HG02678 (cell line): ENCODE data around the gene SOCS4.
A peak's percentile ranks its signal among the peaks of the same experiment; 100 is the strongest.
"Not testable (repeated sequence)": the region's sequence is repeated elsewhere in the genome, so short reads cannot be mapped to it uniquely, and the experiment has no call there.

Experiments used
- ATAC-seq: cut with Tn5 transposase; IDR thresholded peaks from one replicate; pipeline ENCODE4 v1.9.1; 2021; ENCODE audit warnings: mild to moderate bottlenecking, moderate library complexity; ENCODE audit not compliant: unreplicated experiment

The SOCS4 gene

GRCh38 chr14:55026793-55027561 lies at the start of gene SOCS4, which contains the start of gene WDHD1:
Gene SOCS4 (plus strand): TSS chr14:55027236. CDS start chr14:55043042, 15,806 bp downstream.
Gene WDHD1 (minus strand): TSS chr14:55027099. CDS start chr14:55026787, 312 bp downstream.
- peak; percentile 97 for ATAC-seq

GRCh38 chr14:54979039-54979438 lies 48.0 kb upstream of the SOCS4 start:
- no peak for ATAC-seq

- no peak for ATAC-seq
Measured at GRCh38 chr14:54981698-54982097, 45.3 kb upstream of the SOCS4 start.

- ATAC-seq, result no peak
Measured at GRCh38 chr14:54985156-54985555, 41.9 kb upstream of the SOCS4 start.

- no peak for ATAC-seq
Measured at GRCh38 chr14:55000381-55000780, 26.7 kb upstream of the SOCS4 start.

- no peak for ATAC-seq
Measured at GRCh38 chr14:55005071-55005470, 22.0 kb upstream of the SOCS4 start.

GRCh38 chr14:55015006-55015405 lies 12.0 kb upstream of the SOCS4 start:
- ATAC-seq, result no peak

GRCh38 chr14:55019968-55020554 lies 7.0 kb upstream of the SOCS4 start:
- no peak for ATAC-seq

GRCh38 chr14:55024365-55024764 lies 2.7 kb upstream of the SOCS4 start:
- not testable (repeated sequence) for ATAC-seq

- no peak for ATAC-seq
Measured at GRCh38 chr14:55025948-55026347, 1.1 kb upstream of the SOCS4 start.

- no peak for ATAC-seq
Measured at GRCh38 chr14:55026441-55026792, 619 bp upstream of the SOCS4 start.

GRCh38 chr14:55028066-55028465 lies 1.0 kb downstream of the SOCS4 start:
- ATAC-seq, result no peak

- no peak for ATAC-seq
Measured at GRCh38 chr14:55028476-55028875, 1.4 kb downstream of the SOCS4 start.

GRCh38 chr14:55031190-55031589 lies 4.2 kb downstream of the SOCS4 start:
- ATAC-seq, result no peak

GRCh38 chr14:55037995-55038394 lies 11.0 kb downstream of the SOCS4 start:
- ATAC-seq, result not testable (repeated sequence)

GRCh38 chr14:55038708-55039107 lies 11.7 kb downstream of the SOCS4 start:
- no peak for ATAC-seq

- no peak for ATAC-seq
Measured at GRCh38 chr14:55043528-55043927, 16.5 kb downstream of the SOCS4 start.

- ATAC-seq, result no peak
Measured at GRCh38 chr14:55045087-55045486, 18.1 kb downstream of the SOCS4 start.

GRCh38 chr14:55047301-55048053 lies 20.4 kb downstream of the SOCS4 start:
- no peak for ATAC-seq

GRCh38 chr14:55048900-55049436 lies 21.9 kb downstream of the SOCS4 start:
- no peak for ATAC-seq

- ATAC-seq, result peak; percentile 22
Measured at GRCh38 chr14:55051165-55051422, 24.1 kb downstream of the SOCS4 start.
